SK-N-SH (cell line): ENCODE data around the gene UBFD1. TPM values are rescaled to one million over a fixed set of nuclear protein-coding genes. Genes with fewer than 3 reads are reported as not detected.
A peak's percentile ranks its signal among the peaks of the same experiment; 100 is the strongest.

Experiments used
- CTCF ChIA-PET: fragments of 300-600, 350-600 bp; formaldehyde crosslinking; extraction: SDS; loops from one replicate; lab custom pipeline; 2021; lab: Yijun Ruan, JAX
- POLR2A ChIA-PET: fragments of 350-600 bp; sonication (Branson Sonifier 250); formaldehyde crosslinking; extraction: SDS; loops from one replicate; lab custom pipeline; 2020; ENCODE audit warnings: antibody characterized with exemption, inconsistent platforms; lab: Yijun Ruan, JAX
- DNase-seq: peaks from one replicate; pipeline ENCODE4 v3.0.0; 2012
- H2AFZ ChIP-seq: fragments of 200-600 bp; sonication (generic); 2 replicates; pipeline ENCODE4 v1.8.1; 2016; ENCODE audit warnings: antibody characterized with exemption, mild to moderate bottlenecking, low read depth
- H3F3A ChIP-seq: fragments of 200-600 bp; sonication (generic); replicated peaks from 2 replicates; pipeline ENCODE3; 2016; ENCODE audit warnings: antibody characterized with exemption, mild to moderate bottlenecking; ENCODE audit not compliant: insufficient read depth
- H3K27ac ChIP-seq, 2 experiments: fragments of 200-500 bp in 1 of 2; fragments of 200-600 bp in 1 of 2; sonication (Bioruptor generic) in 1 of 2; sonication (generic), shearing (Covaris generic) in 1 of 2; 2 replicates each; pipeline versions ENCODE4 v1.5.1 to v1.6.1; 2014 to 2016; ENCODE audit warnings: low read depth in 2 of 2, inconsistent platforms in 1 of 2, low read length in 1 of 2, mild to moderate bottlenecking in 1 of 2, mixed read lengths in 1 of 2
- H3K27me3 ChIP-seq: fragments of 200-600 bp; sonication (generic), shearing (Covaris generic); 2 replicates; pipeline ENCODE4 v1.6.1; 2016; ENCODE audit warnings: mixed run types; ENCODE audit not compliant: insufficient read depth
- H3K36me3 ChIP-seq, 2 experiments: fragments of 200-500 bp in 1 of 2; fragments of 200-600 bp in 1 of 2; sonication (Bioruptor generic) in 1 of 2; sonication (generic) in 1 of 2; replicated peaks in 1 of 2; 2 replicates each; pipeline versions ENCODE3 to v1.5.1; 2014 to 2016; ENCODE audit warnings: low read length in 1 of 2, mild to moderate bottlenecking in 1 of 2; ENCODE audit not compliant: insufficient read depth in 2 of 2, control insufficient read depth in 1 of 2
- H3K4me1 ChIP-seq, 2 experiments: fragments of 200-500 bp in 1 of 2; fragments of 200-600 bp in 1 of 2; sonication (Bioruptor generic) in 1 of 2; sonication (generic), shearing (Covaris generic) in 1 of 2; 2 replicates each; pipeline versions ENCODE4 v1.5.1 to v1.6.1; 2014 to 2016; ENCODE audit warnings: low read depth in 1 of 2, low read length in 1 of 2, mixed run types in 1 of 2; ENCODE audit not compliant: insufficient read depth in 2 of 2, control insufficient read depth in 1 of 2
- H3K4me2 ChIP-seq: fragments of 200-600 bp; sonication (generic), shearing (Covaris generic); 2 replicates; pipeline ENCODE4 v1.6.1; 2017; ENCODE audit warnings: mixed run types
- H3K4me3 ChIP-seq, 2 experiments: fragments of 200-500 bp in 1 of 2; fragments of 200-600 bp in 1 of 2; sonication (Bioruptor generic) in 1 of 2; sonication (generic), shearing (Covaris generic) in 1 of 2; 2 replicates each; pipeline versions ENCODE4 v1.5.1 to v1.8.1; 2014 to 2016; ENCODE audit warnings: low read depth in 2 of 2, inconsistent platforms in 1 of 2, low read length in 1 of 2, mild to moderate bottlenecking in 1 of 2, mixed read lengths in 1 of 2, moderate library complexity in 1 of 2
- H3K79me2 ChIP-seq: fragments of 200-600 bp; sonication (generic); 2 replicates; pipeline ENCODE4 v1.8.1; 2017; ENCODE audit warnings: mild to moderate bottlenecking; ENCODE audit not compliant: insufficient read depth
- H3K9ac ChIP-seq: fragments of 200-600 bp; sonication (generic); 2 replicates; pipeline ENCODE4 v1.6.1; 2017; ENCODE audit warnings: mixed run types
- H3K9me2 ChIP-seq: fragments of 200-600 bp; sonication (generic); 2 replicates; pipeline ENCODE4 v1.6.1; 2017; ENCODE audit warnings: mixed run types
- H3K9me3 ChIP-seq: fragments of 200-600 bp; sonication (generic); 2 replicates; pipeline ENCODE4 v1.6.1; 2017; ENCODE audit warnings: mixed run types, mild to moderate bottlenecking, moderate library complexity
- H4K20me1 ChIP-seq: fragments of 200-600 bp; sonication (generic); 2 replicates; pipeline ENCODE4 v1.6.1; 2017; ENCODE audit warnings: mild to moderate bottlenecking, mixed run types; ENCODE audit not compliant: insufficient read depth
- EP300 ChIP-seq, 2 experiments: IDR thresholded peaks; 2 replicates each; pipeline versions ENCODE4 v1.4.0 to v1.6.1; 2012; ENCODE audit warnings: borderline replicate concordance in 1 of 2, low read depth in 1 of 2, low read length in 1 of 2
- EZH2phosphoT487 ChIP-seq: fragments of 200-600 bp; sonication (generic); IDR thresholded peaks from 2 replicates; pipeline ENCODE4 v1.6.1; 2017; ENCODE audit warnings: low read depth, mixed run types, mild to moderate bottlenecking, antibody characterized with exemption, moderate library complexity, borderline replicate concordance
- GABPA ChIP-seq: IDR thresholded peaks from 2 replicates; pipeline ENCODE4 v1.4.0; 2012; ENCODE audit warnings: low read depth, mild to moderate bottlenecking
- GATA2 ChIP-seq: sonication (generic); formaldehyde crosslinking; IDR thresholded peaks from 2 replicates; pipeline ENCODE4 v1.5.0; 2020; ENCODE audit warnings: mild to moderate bottlenecking, missing genetic modification reagents
- JUND ChIP-seq: IDR thresholded peaks from 2 replicates; pipeline ENCODE4 v1.4.0; 2012
- MEF2A ChIP-seq: IDR thresholded peaks from 2 replicates; pipeline ENCODE4 v1.4.0; 2012; ENCODE audit warnings: low read depth, borderline replicate concordance
- MXI1 ChIP-seq: IDR thresholded peaks from 2 replicates; pipeline ENCODE4 v1.6.1; 2012; ENCODE audit warnings: mild to moderate bottlenecking, low read depth, low read length, improper control_type of control experiment
- NRF1 ChIP-seq: IDR thresholded peaks from 2 replicates; pipeline ENCODE4 v1.6.1; 2012; ENCODE audit warnings: low read depth, mild to moderate bottlenecking, low read length
- RAD21 ChIP-seq: IDR thresholded peaks from 2 replicates; pipeline ENCODE4 v1.6.1; 2012; ENCODE audit warnings: mild to moderate bottlenecking, low read length
- RCOR1 ChIP-seq: fragments of 150-350 bp; IDR thresholded peaks from 2 replicates; pipeline ENCODE4 v1.6.1; 2017; ENCODE audit warnings: antibody characterized with exemption, low read length
- RXRA ChIP-seq: IDR thresholded peaks from 2 replicates; pipeline ENCODE4 v1.4.0; 2012; ENCODE audit warnings: low read depth, mild to moderate bottlenecking, borderline replicate concordance
- SIN3A ChIP-seq: IDR thresholded peaks from 2 replicates; pipeline ENCODE4 v1.6.1; 2012; ENCODE audit warnings: low read depth, mild to moderate bottlenecking, low read length, moderate library complexity, borderline replicate concordance
- TAF1 ChIP-seq: IDR thresholded peaks from 2 replicates; pipeline ENCODE4 v1.6.1; 2012; ENCODE audit warnings: low read depth, mild to moderate bottlenecking, low read length, moderate library complexity, borderline replicate concordance
- TCF12 ChIP-seq: IDR thresholded peaks from 2 replicates; pipeline ENCODE4 v1.4.0; 2012
- TEAD4 ChIP-seq: IDR thresholded peaks from 2 replicates; pipeline ENCODE4 v1.4.0; 2012; ENCODE audit warnings: mild to moderate bottlenecking, borderline replicate concordance; ENCODE audit not compliant: insufficient read depth
- YY1 ChIP-seq: IDR thresholded peaks from 2 replicates; pipeline ENCODE4 v1.4.0; 2012; ENCODE audit warnings: low read depth, mild to moderate bottlenecking
- WGBS: methylation state at CpG from one replicate; pipeline ENCODE4 v1.1.6; 2017; ENCODE audit warnings: low lambda C conversion rate; 5-methylcytosine and 5-hydroxymethylcytosine counted together
- polyA plus RNA-seq, 3 experiments: library from polyadenylated mRNA; depleted of rRNA; stranded (reverse); fragments of >200 nt; gene quantifications; 2 replicates each; pipeline ENCODE4 v1.2.3, GENCODE V29; 2012
- TF ChIP-seq, protein P1 (sequence below): IDR thresholded peaks from 2 replicates; pipeline ENCODE4 v1.4.0; 2012; ENCODE audit warnings: low read depth, borderline replicate concordance
- TF ChIP-seq, protein P2 (sequence below): fragments of 150-350 bp; IDR thresholded peaks from 2 replicates; pipeline ENCODE4 v1.6.1; 2017; ENCODE audit warnings: antibody characterized with exemption, low read length, low read depth, borderline replicate concordance
- TF ChIP-seq, protein P3 (sequence below): IDR thresholded peaks from 2 replicates; pipeline ENCODE4 v1.4.0; 2012; ENCODE audit warnings: low read depth
- TF ChIP-seq, protein P4 (sequence below): IDR thresholded peaks from 2 replicates; pipeline ENCODE4 v1.6.1; 2012; ENCODE audit warnings: mild to moderate bottlenecking, low read depth, low read length, moderate library complexity

UBFD1 gene
- polyA plus RNA-seq, 1 of the 3 experiments (the other 2 are of a cell fraction) = 66.1 TPM

DNA sequence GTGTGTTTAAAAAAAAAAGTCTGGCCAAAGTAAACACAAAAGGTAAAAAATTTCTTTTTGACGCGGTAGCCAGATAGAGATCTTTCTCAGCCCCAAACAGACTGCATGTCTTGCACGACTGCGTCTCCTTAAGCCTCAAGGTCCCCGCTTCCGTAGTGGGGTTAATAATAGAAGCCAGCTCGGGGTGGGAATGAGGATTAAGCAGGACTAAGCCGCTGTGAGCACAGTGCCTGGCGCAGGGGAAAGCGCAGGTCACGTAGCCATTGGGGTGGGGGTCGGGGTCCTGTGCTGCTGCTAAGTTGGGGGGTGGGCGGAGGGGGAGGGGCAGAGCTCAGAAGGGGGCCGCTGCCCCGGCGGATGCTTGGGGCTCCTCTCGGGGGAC is 47.8 kb upstream of the UBFD1 start:
- POLR2A ChIA-PET = no interaction called here
- TF ChIP-seq RAD21 (no peak), TCF12 (no peak), EZH2phosphoT487 (no peak), TAF1 (no peak), GABPA (no peak), RCOR1 (no peak), NRF1 (no peak), TEAD4 (no peak)
- TF ChIP-seq, protein P1, sequence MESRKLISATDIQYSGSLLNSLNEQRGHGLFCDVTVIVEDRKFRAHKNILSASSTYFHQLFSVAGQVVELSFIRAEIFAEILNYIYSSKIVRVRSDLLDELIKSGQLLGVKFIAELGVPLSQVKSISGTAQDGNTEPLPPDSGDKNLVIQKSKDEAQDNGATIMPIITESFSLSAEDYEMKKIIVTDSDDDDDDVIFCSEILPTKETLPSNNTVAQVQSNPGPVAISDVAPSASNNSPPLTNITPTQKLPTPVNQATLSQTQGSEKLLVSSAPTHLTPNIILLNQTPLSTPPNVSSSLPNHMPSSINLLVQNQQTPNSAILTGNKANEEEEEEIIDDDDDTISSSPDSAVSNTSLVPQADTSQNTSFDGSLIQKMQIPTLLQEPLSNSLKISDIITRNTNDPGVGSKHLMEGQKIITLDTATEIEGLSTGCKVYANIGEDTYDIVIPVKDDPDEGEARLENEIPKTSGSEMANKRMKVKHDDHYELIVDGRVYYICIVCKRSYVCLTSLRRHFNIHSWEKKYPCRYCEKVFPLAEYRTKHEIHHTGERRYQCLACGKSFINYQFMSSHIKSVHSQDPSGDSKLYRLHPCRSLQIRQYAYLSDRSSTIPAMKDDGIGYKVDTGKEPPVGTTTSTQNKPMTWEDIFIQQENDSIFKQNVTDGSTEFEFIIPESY = no peak
- TF ChIP-seq, protein P2, sequence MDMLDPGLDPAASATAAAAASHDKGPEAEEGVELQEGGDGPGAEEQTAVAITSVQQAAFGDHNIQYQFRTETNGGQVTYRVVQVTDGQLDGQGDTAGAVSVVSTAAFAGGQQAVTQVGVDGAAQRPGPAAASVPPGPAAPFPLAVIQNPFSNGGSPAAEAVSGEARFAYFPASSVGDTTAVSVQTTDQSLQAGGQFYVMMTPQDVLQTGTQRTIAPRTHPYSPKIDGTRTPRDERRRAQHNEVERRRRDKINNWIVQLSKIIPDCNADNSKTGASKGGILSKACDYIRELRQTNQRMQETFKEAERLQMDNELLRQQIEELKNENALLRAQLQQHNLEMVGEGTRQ = no peak
- no peak for DNase-seq
- Histone ChIP-seq H3K9ac (peak overlapping the region; percentile 80), H3K4me3 (peak overlapping the region; percentile 64 to 75), H3K27ac (peak overlapping the region; percentile 12 to 40), H3K36me3 (no peaks in the 10 kb centered on the region), H3K27me3 (no peaks in the 10 kb centered on the region), H3K79me2 (peaks cover 50% of the 10 kb centered on the region), H4K20me1 (peaks cover 45% of the 10 kb centered on the region), H3K4me2 (peak overlapping the region; percentile 99), H3K4me1 (peaks cover 6 to 9% of the 10 kb centered on the region in 2 experiments; a peak in 2 of 4 replicates), H3K9me2 (no peaks in the 10 kb centered on the region), H3F3A (peaks cover 10% of the 10 kb centered on the region), H2AFZ (no peak overlapping the region), H3K9me3 (no peaks in the 10 kb centered on the region)
- CTCF ChIA-PET = interaction anchor here (1.1 to 1.8 kb wide), 5 partner anchors 10 to 169 kb away, joined by 3 to 5 read pairs (median 4); partner anchors contain the start of genes PLK1 and UBFD1
- WGBS = 3% methylated on average over 12 of the region's 17 CpGs

DNA sequence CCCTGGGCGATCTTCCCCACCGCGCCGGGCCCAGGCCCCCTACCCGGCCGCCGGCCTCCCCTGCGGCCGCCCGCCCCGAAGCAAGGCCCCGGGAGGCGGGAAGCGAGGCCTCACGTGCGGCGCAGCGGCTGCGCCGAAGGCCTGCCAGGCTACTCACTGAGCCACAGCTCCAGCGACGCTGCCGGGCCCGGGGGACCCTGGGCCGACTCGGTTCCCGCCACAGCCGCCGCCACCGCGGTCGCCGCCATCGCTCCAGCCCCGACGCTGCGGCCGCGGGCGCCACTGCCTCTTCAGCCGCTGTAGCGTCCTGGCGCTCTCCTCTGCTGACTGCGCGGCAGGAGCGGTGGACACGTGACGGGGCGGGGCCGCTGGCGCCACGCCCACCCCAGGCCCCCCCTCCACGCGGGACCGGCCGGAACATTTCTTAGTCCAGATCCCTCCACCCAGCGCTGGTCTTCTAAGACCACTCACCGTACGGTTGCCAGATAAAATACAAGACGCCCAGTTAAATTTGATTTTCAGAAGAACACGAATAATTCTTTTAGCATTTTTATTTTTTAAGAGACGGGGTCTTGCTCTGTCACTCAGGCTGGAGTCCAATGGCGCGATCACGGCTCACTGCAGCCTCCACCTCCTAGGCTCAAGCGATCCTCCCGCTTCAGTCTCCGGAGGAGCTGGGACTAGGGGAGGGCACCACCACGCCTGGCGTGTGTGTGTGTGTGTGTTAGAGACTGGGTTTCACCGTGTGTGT is 47.2 kb upstream of the UBFD1 start, which contains the start of gene GGA2:
GGA2 (minus strand) TSS at position 331 of the 751 bp plus-strand sequence; CDS start at position 248, 83 bp downstream.
- 7% methylated on average over 15 of the region's 71 CpGs for WGBS
- Histone ChIP-seq H3K79me2 (peaks cover 44% of the 10 kb centered on the region), H4K20me1 (peaks cover 39% of the 10 kb centered on the region), H3K36me3 (no peaks in the 10 kb centered on the region), H2AFZ (peak within 1 kb of the TSS; percentile 86; the same call in 1 of the 2 replicates), H3K9me2 (no peaks in the 10 kb centered on the region), H3K4me2 (peak within 1 kb of the TSS; percentile 99), H3K27me3 (no peaks in the 10 kb centered on the region), H3F3A (peaks cover 5% of the 10 kb centered on the region), H3K4me3 (peak within 1 kb of the TSS; percentile 64 to 75), H3K9ac (peak within 1 kb of the TSS; percentile 80), H3K27ac (peak within 1 kb of the TSS; percentile 12 to 40), H3K9me3 (no peaks in the 10 kb centered on the region), H3K4me1 (peaks cover 0 to 6% of the 10 kb centered on the region in 2 experiments; a peak in 1 of 4 replicates)
- ChIA-PET POLR2A (interaction anchor here (0.7 kb wide), 1 partner anchor 29 kb away, joined by 3 read pairs; no protein-coding TSS in a partner anchor), CTCF (interaction anchor here (0.6 to 1.8 kb wide), 4 partner anchors 10 to 761 kb away, joined by 4 to 5 read pairs (median 4); partner anchors contain the start of gene UBFD1)
- DNase-seq = peak; percentile 95
- TF ChIP-seq, protein P3, sequence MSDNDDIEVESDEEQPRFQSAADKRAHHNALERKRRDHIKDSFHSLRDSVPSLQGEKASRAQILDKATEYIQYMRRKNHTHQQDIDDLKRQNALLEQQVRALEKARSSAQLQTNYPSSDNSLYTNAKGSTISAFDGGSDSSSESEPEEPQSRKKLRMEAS = peak; percentile 85
- TF ChIP-seq MXI1 = peak; percentile 91
- TF ChIP-seq, protein P4, sequence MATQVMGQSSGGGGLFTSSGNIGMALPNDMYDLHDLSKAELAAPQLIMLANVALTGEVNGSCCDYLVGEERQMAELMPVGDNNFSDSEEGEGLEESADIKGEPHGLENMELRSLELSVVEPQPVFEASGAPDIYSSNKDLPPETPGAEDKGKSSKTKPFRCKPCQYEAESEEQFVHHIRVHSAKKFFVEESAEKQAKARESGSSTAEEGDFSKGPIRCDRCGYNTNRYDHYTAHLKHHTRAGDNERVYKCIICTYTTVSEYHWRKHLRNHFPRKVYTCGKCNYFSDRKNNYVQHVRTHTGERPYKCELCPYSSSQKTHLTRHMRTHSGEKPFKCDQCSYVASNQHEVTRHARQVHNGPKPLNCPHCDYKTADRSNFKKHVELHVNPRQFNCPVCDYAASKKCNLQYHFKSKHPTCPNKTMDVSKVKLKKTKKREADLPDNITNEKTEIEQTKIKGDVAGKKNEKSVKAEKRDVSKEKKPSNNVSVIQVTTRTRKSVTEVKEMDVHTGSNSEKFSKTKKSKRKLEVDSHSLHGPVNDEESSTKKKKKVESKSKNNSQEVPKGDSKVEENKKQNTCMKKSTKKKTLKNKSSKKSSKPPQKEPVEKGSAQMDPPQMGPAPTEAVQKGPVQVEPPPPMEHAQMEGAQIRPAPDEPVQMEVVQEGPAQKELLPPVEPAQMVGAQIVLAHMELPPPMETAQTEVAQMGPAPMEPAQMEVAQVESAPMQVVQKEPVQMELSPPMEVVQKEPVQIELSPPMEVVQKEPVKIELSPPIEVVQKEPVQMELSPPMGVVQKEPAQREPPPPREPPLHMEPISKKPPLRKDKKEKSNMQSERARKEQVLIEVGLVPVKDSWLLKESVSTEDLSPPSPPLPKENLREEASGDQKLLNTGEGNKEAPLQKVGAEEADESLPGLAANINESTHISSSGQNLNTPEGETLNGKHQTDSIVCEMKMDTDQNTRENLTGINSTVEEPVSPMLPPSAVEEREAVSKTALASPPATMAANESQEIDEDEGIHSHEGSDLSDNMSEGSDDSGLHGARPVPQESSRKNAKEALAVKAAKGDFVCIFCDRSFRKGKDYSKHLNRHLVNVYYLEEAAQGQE = 0 out of 2 replicates have a peak, but pooled peaks have one; percentile 11
- TF ChIP-seq YY1 = peak; percentile 64; the same call in 1 of the 2 replicates
- TF ChIP-seq SIN3A = peak; percentile 72; the same call in 1 of the 2 replicates
- no peak; a peak in 1 of 4 replicates for TF ChIP-seq EP300 (IDR thresholded peaks at IDR 0.05; ENCODE audit: borderline replicate concordance in 1 of 2, low read depth in 1 of 2, low read length in 1 of 2)
- TF ChIP-seq RCOR1 = no peak
- TF ChIP-seq MEF2A = no peak
- TF ChIP-seq JUND = peak; percentile 25; the same call in 1 of the 2 replicates
- no peak for TF ChIP-seq GABPA
- TF ChIP-seq RXRA = no peak
- TF ChIP-seq GATA2 = no peak
